ENCODE data around the gene PPM1H. TPM values are rescaled to one million over a fixed set of nuclear protein-coding genes. Genes with fewer than 3 reads are reported as not detected.

The PPM1H gene
- total and polyA plus RNA-seq, 4 donors = 2.3 to 7.2 (median 4.1) TPM

GRCh38 chr12:62769076-62769619 lies 165.8 kb downstream of the PPM1H start:
- no peaks in the 10 kb centered on the region for H3K27me3 ChIP-seq (ENCODE audit: control insufficient read depth in 4 of 4, insufficient read depth in 4 of 4, low read length in 3 of 4)
- no peak overlapping the region for H3K4me3 ChIP-seq (ENCODE audit: low read depth in 1 of 3, low read length in 3 of 3)
- H3K9ac ChIP-seq (ENCODE audit: low read depth in 1 of 2, low read length in 2 of 2) = no peak overlapping the region
- WGBS = 78% methylated on average over 3 of the region's 3 CpGs
- DNase-seq (ENCODE audit: low spot score) = no peak
- no peaks in the 10 kb centered on the region for H3K9me3 ChIP-seq (ENCODE audit: control insufficient read depth in 4 of 4, low read length in 3 of 4)
- H3K36me3 ChIP-seq (ENCODE audit: control insufficient read depth in 4 of 4, insufficient read depth in 3 of 4, low read depth in 1 of 4, low read length in 3 of 4) = no peaks in the 10 kb centered on the region
- no peak overlapping the region for H3K27ac ChIP-seq (ENCODE audit: low read depth in 1 of 2, low read length in 2 of 2)
- TF ChIP-seq JUND (IDR thresholded peaks at IDR 0.05) (no peak), ZBTB33 (IDR thresholded peaks at IDR 0.05) (no peak), ATF3 (IDR thresholded peaks at IDR 0.05) (no peak), HNF4A (conservative IDR thresholded peaks at IDR 0.05) (no peak), SP1 (IDR thresholded peaks at IDR 0.05) (no peak), RAD21 (IDR thresholded peaks at IDR 0.05) (no peak), TAF1 (conservative IDR thresholded peaks at IDR 0.05) (no peak), FOXA1 (IDR thresholded peaks at IDR 0.05) (no peak), REST (IDR thresholded peaks at IDR 0.05) (no peak), CTCF (IDR thresholded peaks at IDR 0.05; ENCODE audit: low read depth, low read length, missing input control) (no peak), RXRA (IDR thresholded peaks at IDR 0.05) (no peak), HNF4G (IDR thresholded peaks at IDR 0.05) (no peak)
- no peaks in the 10 kb centered on the region for H3K4me1 ChIP-seq (ENCODE audit: control insufficient read depth in 4 of 4, insufficient read depth in 4 of 4, low read length in 3 of 4)

- no peak overlapping the region for H3K4me3 ChIP-seq (ENCODE audit: low read depth in 1 of 3, low read length in 3 of 3)
- no peaks in the 10 kb centered on the region for H3K9me3 ChIP-seq (ENCODE audit: control insufficient read depth in 4 of 4, low read length in 3 of 4)
- TF ChIP-seq RXRA (IDR thresholded peaks at IDR 0.05) = no peak
- WGBS = 95% methylated on average over 4 of the region's 4 CpGs
- no peaks in the 10 kb centered on the region for H3K27me3 ChIP-seq (ENCODE audit: control insufficient read depth in 4 of 4, insufficient read depth in 4 of 4, low read length in 3 of 4)
- peaks cover 0 to 3% (median under 1%) of the 10 kb centered on the region in 4 donors for H3K4me1 ChIP-seq (ENCODE audit: control insufficient read depth in 4 of 4, insufficient read depth in 4 of 4, low read length in 3 of 4)
- H3K27ac ChIP-seq (ENCODE audit: low read depth in 1 of 2, low read length in 2 of 2) = no peak overlapping the region
- no peaks in the 10 kb centered on the region for H3K36me3 ChIP-seq (ENCODE audit: control insufficient read depth in 4 of 4, insufficient read depth in 3 of 4, low read depth in 1 of 4, low read length in 3 of 4)
- no peak for DNase-seq (ENCODE audit: low spot score)
- H3K9ac ChIP-seq (ENCODE audit: low read depth in 1 of 2, low read length in 2 of 2) = no peak overlapping the region
Observed at GRCh38 chr12:62767946-62768345, 167.0 kb downstream of the PPM1H start.

Measured in liver (tissue), 9 donors.